Sigmoid colon (tissue), 4 donors: ENCODE results near the gene MT1F.

Source experiments
- EP300 ChIP-seq, 4 donors: sonication (generic); formaldehyde crosslinking; IDR thresholded peaks; one replicate each; pipeline ENCODE4 v1.6.1; 2017; ENCODE audit warnings: antibody characterized with exemption in 4 of 4
- POLR2A ChIP-seq, 2 donors: fragments of 450-650 bp; IDR thresholded peaks; one replicate each; pipeline ENCODE4 v1.6.1; 2016; ENCODE audit warnings: antibody characterized with exemption in 2 of 2, mild to moderate bottlenecking in 2 of 2, moderate library complexity in 2 of 2
- TF ChIP-seq, protein P1 (sequence below), 4 experiments: fragments of 450-650 bp in 3 of 4; fragments of 200-600 bp in 1 of 4; IDR thresholded peaks; one replicate each; pipeline ENCODE4 v1.5.1; 2016 to 2019; ENCODE audit warnings: antibody characterized with exemption in 4 of 4, mild to moderate bottlenecking in 3 of 4, moderate library complexity in 2 of 4

DNA sequence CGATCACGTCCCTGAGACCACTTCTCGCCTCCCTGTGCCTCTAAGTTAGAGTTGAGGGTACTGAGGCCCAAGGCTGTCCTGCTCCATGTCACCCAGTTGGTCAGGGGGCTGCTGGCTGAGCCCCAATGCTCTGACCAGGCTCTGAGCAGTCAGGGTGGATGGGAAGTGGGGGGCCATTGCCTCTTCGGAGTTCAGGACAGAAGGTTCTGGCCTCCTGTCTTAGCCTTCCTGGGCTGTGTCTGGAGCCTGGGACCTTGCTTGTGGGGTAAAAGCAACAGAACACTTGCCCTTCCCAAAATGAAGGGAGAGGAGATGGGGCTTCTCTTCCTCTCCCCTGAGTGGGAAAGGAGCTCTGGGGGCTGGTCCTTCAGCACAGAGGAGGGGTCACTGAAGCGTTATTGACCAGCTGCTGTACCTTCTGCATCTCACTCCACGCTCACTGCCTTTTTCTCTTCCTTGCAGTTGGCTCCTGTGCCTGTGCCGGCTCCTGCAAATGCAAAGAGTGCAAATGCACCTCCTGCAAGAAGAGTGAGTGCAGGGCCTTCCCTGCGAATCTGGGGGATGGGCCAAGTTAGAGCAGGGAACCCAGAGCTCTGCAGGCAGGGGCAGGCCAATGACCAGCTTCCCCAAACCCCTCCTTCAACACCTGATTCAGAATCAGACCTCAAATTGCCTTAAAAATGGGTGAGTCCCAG, 25.1 kb downstream of the MT1F start:
- TF ChIP-seq, protein P1, sequence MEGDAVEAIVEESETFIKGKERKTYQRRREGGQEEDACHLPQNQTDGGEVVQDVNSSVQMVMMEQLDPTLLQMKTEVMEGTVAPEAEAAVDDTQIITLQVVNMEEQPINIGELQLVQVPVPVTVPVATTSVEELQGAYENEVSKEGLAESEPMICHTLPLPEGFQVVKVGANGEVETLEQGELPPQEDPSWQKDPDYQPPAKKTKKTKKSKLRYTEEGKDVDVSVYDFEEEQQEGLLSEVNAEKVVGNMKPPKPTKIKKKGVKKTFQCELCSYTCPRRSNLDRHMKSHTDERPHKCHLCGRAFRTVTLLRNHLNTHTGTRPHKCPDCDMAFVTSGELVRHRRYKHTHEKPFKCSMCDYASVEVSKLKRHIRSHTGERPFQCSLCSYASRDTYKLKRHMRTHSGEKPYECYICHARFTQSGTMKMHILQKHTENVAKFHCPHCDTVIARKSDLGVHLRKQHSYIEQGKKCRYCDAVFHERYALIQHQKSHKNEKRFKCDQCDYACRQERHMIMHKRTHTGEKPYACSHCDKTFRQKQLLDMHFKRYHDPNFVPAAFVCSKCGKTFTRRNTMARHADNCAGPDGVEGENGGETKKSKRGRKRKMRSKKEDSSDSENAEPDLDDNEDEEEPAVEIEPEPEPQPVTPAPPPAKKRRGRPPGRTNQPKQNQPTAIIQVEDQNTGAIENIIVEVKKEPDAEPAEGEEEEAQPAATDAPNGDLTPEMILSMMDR (IDR thresholded peaks at IDR 0.05), result no peak
- TF ChIP-seq POLR2A (IDR thresholded peaks at IDR 0.05) (no peak), EP300 (IDR thresholded peaks at IDR 0.05) (no peak)
